GM19023 (cell line): ENCODE measurements around the gene TSSK3.
A peak's percentile ranks its signal among the peaks of the same experiment; 100 is the strongest.
"Not testable (repeated sequence)": the region's sequence is repeated elsewhere in the genome, so short reads cannot be mapped to it uniquely, and the experiment has no call there.

ENCODE experiments used
- ATAC-seq: cut with Tn5 transposase; IDR thresholded peaks from one replicate; pipeline ENCODE4 v1.9.1; 2021; ENCODE audit warnings: mild to moderate bottlenecking, moderate library complexity; ENCODE audit not compliant: unreplicated experiment

The TSSK3 gene

GRCh38 chr1:32394890-32395432 lies 32.6 kb downstream of the TSSK3 start:
- ATAC-seq, result peak; percentile 1

- ATAC-seq, result not testable (repeated sequence)
Observed at GRCh38 chr1:32396524-32396923, 34.2 kb downstream of the TSSK3 start.

DNA sequence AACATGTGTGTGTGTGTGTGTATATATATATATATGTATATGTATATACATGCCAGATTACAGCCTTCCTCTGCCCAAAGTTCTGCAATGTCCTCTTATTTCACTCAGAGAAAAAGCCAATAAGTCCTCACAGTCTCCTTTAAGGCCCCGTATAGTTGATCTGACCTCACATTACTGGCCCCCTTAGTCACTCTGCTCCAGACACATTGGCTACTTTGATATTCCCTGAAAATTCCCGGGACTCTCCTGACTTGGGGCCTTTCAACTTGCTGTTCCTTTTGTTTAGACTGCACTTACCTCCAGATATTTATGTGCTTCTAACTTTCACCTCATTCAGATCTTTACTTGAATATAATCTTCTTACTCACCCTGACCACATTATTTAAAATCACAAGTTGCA lies 36.1 kb downstream of the TSSK3 start:
- ATAC-seq, result no peak

GRCh38 chr1:32399843-32400242 lies 37.5 kb downstream of the TSSK3 start:
- ATAC-seq, result no peak

GRCh38 chr1:32400876-32401631 lies 38.7 kb downstream of the TSSK3 start:
- ATAC-seq, result no peak

DNA sequence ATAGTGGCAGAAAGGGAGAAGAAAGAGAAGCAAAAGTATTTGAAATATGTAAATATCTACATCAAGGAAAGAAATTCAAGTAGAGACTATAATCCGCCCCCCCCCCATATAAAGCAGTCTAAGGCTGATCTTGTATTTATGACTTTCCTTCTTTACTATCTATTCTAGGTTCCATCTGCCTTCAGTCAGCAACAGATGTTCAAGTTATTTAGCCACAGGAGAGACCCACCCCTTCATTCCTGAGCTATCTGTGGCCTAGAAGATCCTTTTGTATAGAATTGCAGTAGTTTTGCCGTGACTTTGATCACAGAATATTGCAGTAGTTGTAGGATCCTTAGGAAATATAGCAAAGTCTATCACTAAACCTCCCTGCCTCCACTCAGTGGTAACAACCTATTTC lies 42.6 kb downstream of the TSSK3 start:
- no peak for ATAC-seq

- ATAC-seq, result no peak
Observed at GRCh38 chr1:32405672-32406467, 43.5 kb downstream of the TSSK3 start.

GRCh38 chr1:32406629-32407111 lies 44.3 kb downstream of the TSSK3 start:
- no peak for ATAC-seq

- ATAC-seq, result no peak
Observed at GRCh38 chr1:32411261-32411660, 48.9 kb downstream of the TSSK3 start.

DNA sequence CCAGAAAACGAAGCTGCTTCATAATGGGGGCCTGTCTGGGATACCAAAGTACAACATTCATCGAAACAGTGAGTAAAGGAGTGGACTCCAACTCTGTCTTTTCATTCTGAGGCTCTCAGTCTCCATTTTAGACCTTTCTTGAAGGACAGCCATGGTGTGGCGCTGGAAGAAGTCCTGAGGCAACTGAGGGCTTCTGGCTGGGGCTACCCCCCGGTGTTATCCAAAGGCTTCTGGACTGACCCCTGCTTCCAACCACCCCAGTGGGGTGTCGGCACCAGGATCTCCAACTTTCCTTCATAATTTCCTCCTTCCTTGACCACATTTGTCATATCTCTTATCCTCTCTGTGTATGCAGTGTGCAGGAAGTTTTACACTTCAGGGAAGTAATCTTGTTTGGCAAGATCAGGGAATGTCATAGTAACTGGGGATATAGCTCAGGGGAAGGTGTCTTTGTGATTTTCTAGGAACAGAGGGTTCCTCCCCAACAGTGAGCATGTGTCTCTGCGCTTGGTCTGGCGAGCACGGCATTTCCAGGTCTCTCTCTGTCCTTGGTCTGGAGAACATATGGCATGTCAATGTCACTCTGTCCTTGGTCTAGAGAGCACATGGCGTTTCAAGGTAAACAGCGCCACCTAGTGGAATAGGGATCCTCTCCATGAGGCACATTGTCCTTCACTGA lies 51.3 kb downstream of the TSSK3 start:
- no peak for ATAC-seq
